Liver (tissue), 9 donors: Measurements from ENCODE around the gene AXIN1. TPM values are rescaled to one million over a fixed set of nuclear protein-coding genes. Genes with fewer than 3 reads are reported as not detected.
A peak's percentile ranks its signal among the peaks of the same experiment; 100 is the strongest.

ENCODE experiments used
- DNase-seq: peaks from one replicate; pipeline ENCODE4 v3.0.0-alpha.2; 2017; ENCODE audit warnings: low spot score
- H3K27ac ChIP-seq, 2 donors: one replicate each; pipeline ENCODE4 v1.7.0; 2013; ENCODE audit warnings: inconsistent platforms in 2 of 2, low read length in 2 of 2, control low read depth in 1 of 2, low read depth in 1 of 2, mild to moderate bottlenecking in 1 of 2
- H3K27me3 ChIP-seq, 4 donors: one replicate each; pipeline versions ENCODE4 v1.6.1 to v1.7.0; 2013; ENCODE audit warnings: low read length in 3 of 4, inconsistent platforms in 1 of 4, mild to moderate bottlenecking in 1 of 4, moderate library complexity in 1 of 4; ENCODE audit not compliant: control insufficient read depth in 4 of 4, insufficient read depth in 4 of 4
- H3K36me3 ChIP-seq, 4 donors: one replicate each; pipeline versions ENCODE4 v1.6.1 to v1.7.0; 2013; ENCODE audit warnings: low read length in 3 of 4, mild to moderate bottlenecking in 3 of 4, low read depth in 1 of 4, moderate library complexity in 1 of 4; ENCODE audit not compliant: control insufficient read depth in 4 of 4, insufficient read depth in 3 of 4
- H3K4me1 ChIP-seq, 4 donors: one replicate each; pipeline versions ENCODE4 v1.6.1 to v1.7.0; 2013; ENCODE audit warnings: low read length in 3 of 4, mild to moderate bottlenecking in 3 of 4, moderate library complexity in 1 of 4; ENCODE audit not compliant: control insufficient read depth in 4 of 4, insufficient read depth in 4 of 4
- H3K4me3 ChIP-seq, 3 donors: one replicate each; pipeline versions ENCODE4 v1.6.1 to v1.7.0; 2013; ENCODE audit warnings: low read length in 3 of 3, control low read depth in 1 of 3, low read depth in 1 of 3, mild to moderate bottlenecking in 1 of 3
- H3K9ac ChIP-seq, 2 donors: one replicate each; pipeline ENCODE4 v1.7.0; 2013; ENCODE audit warnings: low read length in 2 of 2, mild to moderate bottlenecking in 2 of 2, moderate library complexity in 2 of 2, control low read depth in 1 of 2, low read depth in 1 of 2
- H3K9me3 ChIP-seq, 4 donors: one replicate each; pipeline versions ENCODE4 v1.6.1 to v1.7.0; 2013; ENCODE audit warnings: low read length in 3 of 4; ENCODE audit not compliant: control insufficient read depth in 4 of 4
- ATF3 ChIP-seq: IDR thresholded peaks from 2 replicates; pipeline ENCODE4 v1.6.1; 2016; ENCODE audit warnings: antibody characterized with exemption
- CTCF ChIP-seq: fragments of 150-350 bp; IDR thresholded peaks from 2 replicates; pipeline ENCODE4 v1.5.1; 2017; ENCODE audit warnings: improper control_type of control experiment, low read depth, low read length; ENCODE audit not compliant: missing input control
- EGR1 ChIP-seq, 2 donors: IDR thresholded peaks; 2 replicates each; pipeline ENCODE4 v1.6.1; 2016 to 2018; ENCODE audit warnings: antibody characterized with exemption in 2 of 2, low read depth in 2 of 2
- FOXA2 ChIP-seq: IDR thresholded peaks from 2 replicates; pipeline ENCODE4 v1.6.1; 2016; ENCODE audit warnings: antibody characterized with exemption
- GABPA ChIP-seq, 2 donors: IDR thresholded peaks in 1 of 2; conservative IDR thresholded peaks in 1 of 2; 2 replicates each; pipeline ENCODE4 v1.6.1; 2016; ENCODE audit warnings: antibody characterized with exemption in 2 of 2, mild to moderate bottlenecking in 1 of 2, moderate library complexity in 1 of 2
- HNF4A ChIP-seq, 2 donors: conservative IDR thresholded peaks; 2 replicates each; pipeline ENCODE4 v1.6.1; 2016; ENCODE audit warnings: antibody characterized with exemption in 2 of 2, mild to moderate bottlenecking in 2 of 2
- HNF4G ChIP-seq: IDR thresholded peaks from 2 replicates; pipeline ENCODE4 v1.6.1; 2016; ENCODE audit warnings: antibody characterized with exemption
- JUND ChIP-seq, 2 donors: IDR thresholded peaks; 2 replicates each; pipeline ENCODE4 v1.6.1; 2016; ENCODE audit warnings: antibody characterized with exemption in 2 of 2
- MAX ChIP-seq: IDR thresholded peaks from 2 replicates; pipeline ENCODE4 v1.6.1; 2016; ENCODE audit warnings: antibody characterized with exemption
- NR2F2 ChIP-seq: IDR thresholded peaks from 2 replicates; pipeline ENCODE4 v1.6.1; 2016; ENCODE audit warnings: antibody characterized with exemption
- RXRA ChIP-seq, 2 donors: IDR thresholded peaks; 2 replicates each; pipeline ENCODE4 v1.6.1; 2017 to 2018; ENCODE audit warnings: antibody characterized with exemption in 2 of 2, mild to moderate bottlenecking in 1 of 2
- SP1 ChIP-seq: IDR thresholded peaks from 2 replicates; pipeline ENCODE4 v1.6.1; 2018; ENCODE audit warnings: antibody characterized with exemption, mild to moderate bottlenecking
- TAF1 ChIP-seq: conservative IDR thresholded peaks from 2 replicates; pipeline ENCODE4 v1.6.1; 2016; ENCODE audit warnings: antibody characterized with exemption, mild to moderate bottlenecking
- YY1 ChIP-seq: IDR thresholded peaks from 2 replicates; pipeline ENCODE4 v1.6.1; 2016; ENCODE audit warnings: antibody characterized with exemption, mild to moderate bottlenecking
- ZBTB33 ChIP-seq: IDR thresholded peaks from 2 replicates; pipeline ENCODE4 v1.6.1; 2016; ENCODE audit warnings: antibody characterized with exemption
- WGBS: extraction: QIAGEN DNeasy Blood & Tissue Kit; methylation state at CpG from one replicate; pipeline ENCODE4 v1.1.7; 2013; 5-methylcytosine and 5-hydroxymethylcytosine counted together
- polyA plus RNA-seq, 2 donors: library from polyadenylated mRNA; stranded (reverse) in 1 of 2; unstranded in 1 of 2; fragments of 200-250 nt in 1 of 2; fragments of >200 nt in 1 of 2; fragmentation: Nextera tagmentation in 1 of 2; extraction: Ambion mirVana in 1 of 2; gene quantifications; one replicate each; pipeline versions ENCODE4 v1.2.1 to v1.2.3, GENCODE V29; 2013 to 2015
- total RNA-seq, 2 donors: library from RNA; depleted of rRNA; stranded (reverse); fragments of >200 nt; gene quantifications; one replicate each; pipeline ENCODE4 v1.2.3, GENCODE V29; 2014
- donor health status: healthy.
- donor health status: healthy.
- donor health status: healthy.
- donor health status: healthy.
- donor health status: healthy.

AXIN1 gene
- total and polyA plus RNA-seq, 4 donors, result 2.0 to 10.3 (median 7.9) TPM

GRCh38 chr16:254461-254860 is 98.1 kb downstream of the AXIN1 start:
- Histone ChIP-seq H3K9ac (no peak overlapping the region), H3K27ac (no peak overlapping the region), H3K36me3 (peaks cover 1 to 23% (median 8%) of the 10 kb centered on the region in 4 donors), H3K27me3 (no peaks in the 10 kb centered on the region), H3K4me3 (no peak overlapping the region), H3K9me3 (no peaks in the 10 kb centered on the region), H3K4me1 (peaks cover 0 to 3% (median 0%) of the 10 kb centered on the region in 4 donors)
- no peak for DNase-seq
- no peak for TF ChIP-seq MAX
- TF ChIP-seq FOXA2, result no peak
- 97% methylated on average over 25 of the region's 25 CpGs for WGBS

GRCh38 chr16:253833-254232 is 98.7 kb downstream of the AXIN1 start:
- no peak for TF ChIP-seq ZBTB33
- TF ChIP-seq SP1, result no peak
- TF ChIP-seq JUND (IDR thresholded peaks at IDR 0.05), result no peak
- TF ChIP-seq FOXA2, result no peak
- no peak for TF ChIP-seq EGR1 (IDR thresholded peaks at IDR 0.05; ENCODE audit: low read depth in 2 of 2)
- no peak for TF ChIP-seq YY1
- no peak for TF ChIP-seq ATF3
- TF ChIP-seq RXRA (IDR thresholded peaks at IDR 0.05), result no peak
- TF ChIP-seq MAX, result no peak
- no peak for TF ChIP-seq NR2F2
- no peak for TF ChIP-seq GABPA (IDR thresholded peaks at IDR 0.05 in 1 of 2, conservative IDR thresholded peaks at IDR 0.05 in 1 of 2)
- no peak for TF ChIP-seq TAF1
- no peaks in the 10 kb centered on the region for H3K27me3 ChIP-seq
- no peaks in the 10 kb centered on the region for H3K9me3 ChIP-seq
- H3K4me3 ChIP-seq, result no peak overlapping the region
- DNase-seq, result no peak
- no peak overlapping the region for H3K27ac ChIP-seq
- peaks cover 0 to 3% (median 0%) of the 10 kb centered on the region in 4 donors for H3K4me1 ChIP-seq
- 87% methylated on average over 6 of the region's 6 CpGs for WGBS
- H3K36me3 ChIP-seq, result peaks cover 0 to 21% (median 4%) of the 10 kb centered on the region in 4 donors
- no peak overlapping the region for H3K9ac ChIP-seq

GRCh38 chr16:252366-253337 is 99.9 kb downstream of the AXIN1 start:
- Histone ChIP-seq H3K27ac (no peak overlapping the region), H3K4me3 (no peak overlapping the region), H3K27me3 (no peaks in the 10 kb centered on the region), H3K36me3 (peaks cover 0 to 21% (median 4%) of the 10 kb centered on the region in 4 donors), H3K9ac (no peak overlapping the region), H3K4me1 (peaks cover 0 to 3% (median 0%) of the 10 kb centered on the region in 4 donors), H3K9me3 (no peaks in the 10 kb centered on the region)
- no peak for DNase-seq
- TF ChIP-seq CTCF (no peak), SP1 (no peak), ZBTB33 (no peak), NR2F2 (peak; percentile 62), HNF4G (no peak), JUND (IDR thresholded peaks at IDR 0.05) (no peak), HNF4A (conservative IDR thresholded peaks at IDR 0.05) (no peak)
- WGBS, result 71% methylated on average over 30 of the region's 30 CpGs
